GM20000 (cell line): ENCODE results near the gene C3.

Experiments used
- DNase-seq: peaks from one replicate; pipeline ENCODE4 v3.0.0; 2012; ENCODE audit warnings: low spot score
- CTCF ChIP-seq: IDR thresholded peaks from 2 replicates; pipeline ENCODE4 v1.5.1; 2012; ENCODE audit warnings: mild to moderate bottlenecking, control low read depth; ENCODE audit errors: extremely low read depth, missing control alignments

The C3 gene

GRCh38 chr19:6700586-6701316 is 19.7 kb downstream of the C3 start:
- TF ChIP-seq CTCF: no peak
- no peak for DNase-seq

- no peak for DNase-seq
- no peak for TF ChIP-seq CTCF
These were observed 20.5 kb downstream of the C3 start for GRCh38 chr19:6699935-6700334.

- no peak for DNase-seq
- no peak for TF ChIP-seq CTCF
These were observed 23.2 kb downstream of the C3 start for GRCh38 chr19:6697291-6697690.

GRCh38 chr19:6696239-6696820 is 24.1 kb downstream of the C3 start:
- no peak for TF ChIP-seq CTCF
- DNase-seq: no peak

GRCh38 chr19:6694147-6694815 is 26.2 kb downstream of the C3 start:
- TF ChIP-seq CTCF: no peak
- no peak for DNase-seq

- DNase-seq: no peak
- TF ChIP-seq CTCF: no peak
These were observed 26.8 kb downstream of the C3 start for GRCh38 chr19:6693681-6694080.

GRCh38 chr19:6693056-6693471 is 27.4 kb downstream of the C3 start:
- TF ChIP-seq CTCF: no peak
- no peak for DNase-seq
